HCT116 (cell line): ENCODE data around the gene RAPGEF2. TPM values are rescaled to one million over a fixed set of nuclear protein-coding genes. Genes with fewer than 3 reads are reported as not detected.

ENCODE experiments used
- ATAC-seq: fragments of 200-7000 bp; cut with Tn5 transposase; 2 replicates; pipeline ENCODE4 v1.9.1; 2020; ENCODE audit warnings: mild to moderate bottlenecking, moderate library complexity
- BruUV-seq: library from RNA; stranded (reverse); fragments of 400-500 nt; replicated peaks from 2 replicates; lab custom pipeline; 2021; lab: Mats Ljungman, UMichigan
- CTCF ChIA-PET: fragments of 300-600 bp; sonication (Branson Sonifier 250); formaldehyde crosslinking; loops from one replicate; lab custom pipeline; 2021; ENCODE audit warnings: antibody characterized with exemption; lab: Charles Lee
- POLR2A ChIA-PET: fragments of 300-600, 350-600 bp; sonication (Branson Sonifier 250); formaldehyde crosslinking; loops from one replicate; lab custom pipeline; 2021; ENCODE audit warnings: antibody characterized with exemption; lab: Charles Lee
- RAD21 ChIA-PET, 2 experiments: fragments of 300-600 bp; sonication (Branson Sonifier 250); formaldehyde crosslinking; loops; one replicate each; lab custom pipeline; 2023; ENCODE audit warnings: low total read pairs in 2 of 2; ENCODE audit not compliant: uncharacterized antibody in 2 of 2, unreplicated experiment in 2 of 2, low non-redundant PET in 1 of 2; lab: Charles Lee
- DNase-seq: peaks from one replicate; pipeline ENCODE4 v3.0.0-alpha.2; 2010; ENCODE audit warnings: low read depth, low spot score
- H2AFZ ChIP-seq: fragments of 200-600 bp; shearing (Covaris generic), sonication (generic); 2 replicates; pipeline ENCODE4 v1.6.1; 2017; ENCODE audit warnings: low read depth, mixed run types, mixed read lengths, antibody characterized with exemption, low read length; ENCODE audit not compliant: poor library complexity, severe bottlenecking
- H3K27ac ChIP-seq: 2 replicates; pipeline ENCODE4 v1.5.1; 2012; ENCODE audit warnings: low read depth, low read length
- H3K27me3 ChIP-seq: fragments of 200-600 bp; sonication (generic); 2 replicates; pipeline ENCODE4 v1.6.1; 2016; ENCODE audit warnings: mixed run types, low read length, mixed read lengths; ENCODE audit not compliant: insufficient read depth
- H3K36me3 ChIP-seq, 2 experiments: fragments of 200-500 bp in 1 of 2; fragments of 200-600 bp in 1 of 2; sonication (Bioruptor generic) in 1 of 2; sonication (generic) in 1 of 2; 2 replicates each; pipeline versions ENCODE4 v1.5.1 to v1.6.1; 2014 to 2016; ENCODE audit warnings: low read length in 2 of 2, inconsistent platforms in 1 of 2, mixed read lengths in 1 of 2, mixed run types in 1 of 2; ENCODE audit not compliant: insufficient read depth in 2 of 2, control insufficient read depth in 1 of 2
- H3K4me1 ChIP-seq, 2 experiments: fragments of 200-600 bp in 1 of 2; sonication (generic) in 1 of 2; 2 replicates each; pipeline versions ENCODE4 v1.5.1 to v1.6.1; 2012 to 2017; ENCODE audit warnings: low read length in 2 of 2, inconsistent platforms in 1 of 2, mild to moderate bottlenecking in 1 of 2, mixed read lengths in 1 of 2, mixed run types in 1 of 2, moderate library complexity in 1 of 2; ENCODE audit not compliant: insufficient read depth in 2 of 2, control insufficient read depth in 1 of 2
- H3K4me2 ChIP-seq: fragments of 200-600 bp; sonication (generic); 2 replicates; pipeline ENCODE4 v1.6.1; 2017; ENCODE audit warnings: mixed run types, low read length, mixed read lengths
- H3K4me3 ChIP-seq, 2 experiments: fragments of 200-600 bp in 1 of 2; sonication (generic) in 1 of 2; replicated peaks in 1 of 2; 2 replicates each; pipeline ENCODE4 v1.5.1; 2011 to 2016; ENCODE audit warnings: low read length in 2 of 2, control low read depth in 1 of 2, low read depth in 1 of 2, mild to moderate bottlenecking in 1 of 2, mixed read lengths in 1 of 2, mixed run types in 1 of 2
- H3K79me2 ChIP-seq: fragments of 200-600 bp; sonication (generic); 2 replicates; pipeline ENCODE4 v1.6.1; 2017; ENCODE audit warnings: mild to moderate bottlenecking, mixed run types, low read length, moderate library complexity, mixed read lengths; ENCODE audit not compliant: insufficient read depth
- H3K9ac ChIP-seq: fragments of 200-600 bp; sonication (generic); 2 replicates; pipeline ENCODE4 v1.6.1; 2016; ENCODE audit warnings: low read length, mixed read lengths
- H3K9me2 ChIP-seq: fragments of 200-600 bp; sonication (generic), shearing (Covaris generic); 2 replicates; pipeline ENCODE4 v1.6.1; 2017; ENCODE audit warnings: mixed run types, mild to moderate bottlenecking, moderate library complexity; ENCODE audit not compliant: insufficient read depth
- H3K9me3 ChIP-seq, 2 experiments: fragments of 200-500 bp in 1 of 2; fragments of 200-600 bp in 1 of 2; sonication (Bioruptor generic) in 1 of 2; sonication (generic) in 1 of 2; 2 replicates each; pipeline ENCODE4 v1.6.1; 2014 to 2017; ENCODE audit warnings: low read length in 2 of 2, mixed read lengths in 2 of 2, inconsistent platforms in 1 of 2, low read depth in 1 of 2, mild to moderate bottlenecking in 1 of 2, mixed run types in 1 of 2, moderate library complexity in 1 of 2; ENCODE audit not compliant: control insufficient read depth in 1 of 2, insufficient read depth in 1 of 2
- H4K20me1 ChIP-seq: fragments of 200-600 bp; sonication (generic), shearing (Covaris generic); 2 replicates; pipeline ENCODE4 v1.6.1; 2017; ENCODE audit warnings: mixed run types, mild to moderate bottlenecking, moderate library complexity; ENCODE audit not compliant: insufficient read depth
- CBX3 ChIP-seq: IDR thresholded peaks from 2 replicates; pipeline ENCODE4 v1.6.1; 2012; ENCODE audit warnings: low read depth
- CEBPB ChIP-seq: IDR thresholded peaks from 2 replicates; pipeline ENCODE4 v1.6.1; 2012; ENCODE audit warnings: low read depth
- EGR1 ChIP-seq: IDR thresholded peaks from 2 replicates; pipeline ENCODE4 v1.6.1; 2012; ENCODE audit warnings: low read depth
- EZH2 ChIP-seq: fragments of 200-600 bp; sonication (generic); IDR thresholded peaks from 2 replicates; pipeline ENCODE4 v1.6.1; 2017; ENCODE audit warnings: antibody characterized with exemption, mixed run types
- EZH2phosphoT487 ChIP-seq: fragments of 200-600 bp; IDR thresholded peaks from 2 replicates; pipeline ENCODE4 v1.6.1; 2018; ENCODE audit warnings: antibody characterized with exemption, borderline replicate concordance
- FOSL1 ChIP-seq: IDR thresholded peaks from 2 replicates; pipeline ENCODE4 v1.6.1; 2012; ENCODE audit warnings: low read depth
- JUND ChIP-seq: IDR thresholded peaks from 2 replicates; pipeline ENCODE4 v1.6.1; 2012
- MAX ChIP-seq: IDR thresholded peaks from 2 replicates; pipeline ENCODE4 v1.6.1; 2012
- POLR2AphosphoS5 ChIP-seq: IDR thresholded peaks from 2 replicates; pipeline ENCODE4 v1.6.1; 2011; ENCODE audit warnings: mild to moderate bottlenecking, low read depth, low read length, moderate library complexity
- SIN3A ChIP-seq: IDR thresholded peaks from 2 replicates; pipeline ENCODE4 v1.6.1; 2012; ENCODE audit warnings: low read depth
- SP1 ChIP-seq: IDR thresholded peaks from 2 replicates; pipeline ENCODE4 v1.6.1; 2012; ENCODE audit warnings: low read depth
- SRF ChIP-seq: IDR thresholded peaks from 2 replicates; pipeline ENCODE4 v1.6.1; 2012; ENCODE audit warnings: low read depth
- TCF7L2 ChIP-seq: IDR thresholded peaks from 2 replicates; pipeline ENCODE4 v1.7.0; 2011; ENCODE audit warnings: borderline replicate concordance, inconsistent platforms; ENCODE audit not compliant: insufficient read depth, insufficient read length; ENCODE audit errors: extremely low read depth
- ZFX ChIP-seq: fragments of 450-650 bp; IDR thresholded peaks from 2 replicates; pipeline ENCODE4 v1.6.1; 2017
- ZNF274 ChIP-seq: fragments of 200-500 bp; sonication (Bioruptor generic); IDR thresholded peaks from 2 replicates; pipeline ENCODE4 v1.6.1; 2014; ENCODE audit warnings: mild to moderate bottlenecking, low read depth, low read length, inconsistent platforms
- intact Hi-C: fragments of 100-400 bp; cut with micrococcal nuclease; formaldehyde crosslinking; loops from 2 replicates; pipeline ENCODE4 v1.10.0; 2022
- total RNA-seq: library from RNA; stranded (reverse); gene quantifications from one replicate; pipeline ENCODE4 v1.2.1, GENCODE V29; 2021; ENCODE audit not compliant: unreplicated experiment

Gene RAPGEF2
- total RNA-seq, 1 experiment from 2014 or later, result 21.2 TPM

DNA sequence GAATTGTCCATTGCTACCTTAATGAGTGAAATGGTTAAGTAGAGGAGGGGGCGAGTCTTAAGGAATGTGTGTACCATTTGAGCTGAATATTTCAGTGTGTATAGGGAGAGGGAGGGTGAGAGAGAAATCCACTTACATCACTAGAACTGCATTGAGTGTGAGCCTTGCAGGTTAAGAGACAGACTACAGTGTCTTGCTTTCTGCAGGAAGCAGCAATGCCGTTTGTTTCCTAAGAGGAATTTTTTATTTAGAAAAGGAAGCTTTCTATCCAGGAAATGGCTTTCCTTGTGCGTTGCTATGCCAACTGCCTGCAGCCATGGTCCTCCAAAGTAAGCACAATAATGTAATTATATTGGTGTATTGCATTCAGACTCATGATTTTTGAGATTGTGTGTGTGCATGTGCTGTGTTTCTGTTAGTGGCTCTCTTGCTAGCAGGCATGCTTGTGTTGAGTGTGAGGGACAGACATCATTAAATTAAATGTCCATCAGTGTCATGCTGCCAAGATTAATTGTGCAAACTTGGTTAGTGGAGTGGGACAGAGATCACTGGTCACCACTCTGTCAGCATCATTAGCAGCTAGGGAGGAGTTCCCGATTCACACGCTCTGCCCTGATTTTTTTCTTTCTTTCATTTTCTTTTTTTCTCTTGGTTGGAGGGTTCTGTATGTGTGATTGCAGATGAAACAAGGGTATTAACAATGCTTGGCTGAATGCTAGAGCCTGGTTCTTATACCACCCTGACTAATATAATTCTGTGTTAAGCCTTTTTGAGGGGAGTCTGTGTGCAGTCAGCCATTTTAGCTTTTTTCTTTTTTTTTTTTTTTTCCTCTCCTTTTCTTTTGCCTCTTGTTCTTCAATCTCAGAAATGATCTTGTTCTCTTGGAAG, 164.3 kb downstream of the RAPGEF2 start:
- Histone ChIP-seq H3K79me2 (no peaks in the 10 kb centered on the region), H3K27me3 (no peaks in the 10 kb centered on the region), H3K4me1 (no peaks in the 10 kb centered on the region), H3K4me3 (no peak overlapping the region), H3K9ac (no peak overlapping the region), H3K9me3 (no peaks in the 10 kb centered on the region), H3K4me2 (no peak overlapping the region), H3K9me2 (no peaks in the 10 kb centered on the region), H4K20me1 (no peaks in the 10 kb centered on the region), H3K27ac (no peak overlapping the region), H3K36me3 (no peaks in the 10 kb centered on the region), H2AFZ (no peak overlapping the region)
- TF ChIP-seq CBX3 (no peak), FOSL1 (no peak), SRF (no peak), EZH2 (no peak), MAX (no peak), ZFX (no peak), JUND (no peak), SIN3A (no peak), EZH2phosphoT487 (no peak), CEBPB (no peak), EGR1 (no peak), ZNF274 (no peak), SP1 (no peak), POLR2AphosphoS5 (no peak), TCF7L2 (no peak)
- ChIA-PET CTCF (no interaction called here), RAD21 (no interaction called here), POLR2A (no interaction called here)
- ATAC-seq (no peak), DNase-seq (no peak)
- no TSS peak for BruUV-seq
- intact Hi-C loops, result no loop called here
